AG04450 (cell line): ENCODE results near the gene EIF3B. TPM values are rescaled to one million over a fixed set of nuclear protein-coding genes. Genes with fewer than 3 reads are reported as not detected.

ENCODE experiments used
- CTCF ChIA-PET: fragments of 300-600, 350-600 bp; formaldehyde crosslinking; extraction: SDS; loops from one replicate; lab custom pipeline; 2022; ENCODE audit warnings: antibody characterized with exemption, inconsistent platforms; lab: Charles Lee
- POLR2A ChIA-PET: fragments of 350-600 bp; formaldehyde crosslinking; extraction: SDS; loops from one replicate; lab custom pipeline; 2021; ENCODE audit warnings: antibody characterized with exemption, inconsistent platforms; lab: Yijun Ruan, JAX
- DNase-seq: peaks from one replicate; pipeline ENCODE4 v3.0.0-alpha.2; 2011; ENCODE audit warnings: low read depth, low spot score
- H3K27ac ChIP-seq: one replicate; pipeline ENCODE4 v1.5.1; 2012; ENCODE audit warnings: low read depth, low read length, control low read depth
- H3K27me3 ChIP-seq: one replicate; pipeline ENCODE4 v1.6.0; 2012; ENCODE audit warnings: low read length; ENCODE audit not compliant: control insufficient read depth, insufficient read depth
- H3K4me3 ChIP-seq: 2 replicates; pipeline ENCODE4 v1.5.1; 2011; ENCODE audit warnings: mild to moderate bottlenecking, low read depth, low read length, control low read depth
- H3K9me3 ChIP-seq: 2 replicates; pipeline ENCODE4 v1.5.1; 2012; ENCODE audit warnings: low read length; ENCODE audit not compliant: control insufficient read depth, insufficient read depth
- polyA plus RNA-seq: library from polyadenylated mRNA; depleted of rRNA; stranded (reverse); fragments of >200 nt; gene quantifications from 2 replicates; pipeline ENCODE4 v1.2.3, GENCODE V29; 2011; rRNA removed
- small RNA-seq: library from RNA; depleted of rRNA; stranded (forward); fragments of <200 nt; gene quantifications from one replicate; pipeline ENCODE3, GENCODE V24; 2012; ENCODE audit warnings: low read depth; ENCODE audit not compliant: insufficient read length
- TF ChIP-seq, protein P1 (sequence below): IDR thresholded peaks from 2 replicates; pipeline ENCODE4 v1.5.1; 2011; ENCODE audit warnings: low read depth, low read length, control low read depth, inconsistent platforms

EIF3B gene
- polyA plus RNA-seq, 1 experiment, result 110 TPM

DNA sequence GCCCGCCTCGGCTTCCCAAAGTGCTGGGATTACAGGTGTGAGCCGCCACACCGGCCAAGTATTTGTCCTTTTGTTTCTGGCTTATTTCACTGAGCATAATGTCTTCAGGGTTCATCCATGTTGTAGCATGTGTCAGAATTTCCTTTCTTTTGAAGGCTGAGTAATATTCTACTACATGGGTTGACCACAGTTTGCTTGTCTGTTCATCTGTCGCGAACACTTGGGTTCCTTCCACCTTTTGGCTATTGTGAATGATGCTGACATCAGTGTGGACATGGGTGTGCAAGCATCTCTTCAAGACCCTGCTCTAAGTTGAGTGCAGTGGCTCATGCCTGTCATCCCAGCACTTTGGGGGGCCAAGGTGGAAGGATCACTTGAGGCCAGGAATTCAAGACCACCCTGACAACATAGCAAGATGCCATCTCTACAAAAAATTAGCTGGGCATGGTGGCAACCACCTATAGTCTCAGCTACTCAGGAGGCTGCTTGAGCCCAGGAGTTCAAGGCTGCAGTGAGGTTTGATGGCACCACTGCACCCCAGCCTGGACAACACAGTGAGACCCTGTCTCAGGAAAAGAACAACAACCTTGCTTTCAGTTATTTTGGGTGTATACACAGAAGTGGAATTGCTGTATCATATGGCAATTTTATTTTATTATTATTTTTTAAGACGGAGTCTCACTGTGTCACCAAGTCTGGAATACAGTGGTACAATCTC, 65.7 kb downstream of the EIF3B start:
- no peak for DNase-seq
- TF ChIP-seq, protein P1, sequence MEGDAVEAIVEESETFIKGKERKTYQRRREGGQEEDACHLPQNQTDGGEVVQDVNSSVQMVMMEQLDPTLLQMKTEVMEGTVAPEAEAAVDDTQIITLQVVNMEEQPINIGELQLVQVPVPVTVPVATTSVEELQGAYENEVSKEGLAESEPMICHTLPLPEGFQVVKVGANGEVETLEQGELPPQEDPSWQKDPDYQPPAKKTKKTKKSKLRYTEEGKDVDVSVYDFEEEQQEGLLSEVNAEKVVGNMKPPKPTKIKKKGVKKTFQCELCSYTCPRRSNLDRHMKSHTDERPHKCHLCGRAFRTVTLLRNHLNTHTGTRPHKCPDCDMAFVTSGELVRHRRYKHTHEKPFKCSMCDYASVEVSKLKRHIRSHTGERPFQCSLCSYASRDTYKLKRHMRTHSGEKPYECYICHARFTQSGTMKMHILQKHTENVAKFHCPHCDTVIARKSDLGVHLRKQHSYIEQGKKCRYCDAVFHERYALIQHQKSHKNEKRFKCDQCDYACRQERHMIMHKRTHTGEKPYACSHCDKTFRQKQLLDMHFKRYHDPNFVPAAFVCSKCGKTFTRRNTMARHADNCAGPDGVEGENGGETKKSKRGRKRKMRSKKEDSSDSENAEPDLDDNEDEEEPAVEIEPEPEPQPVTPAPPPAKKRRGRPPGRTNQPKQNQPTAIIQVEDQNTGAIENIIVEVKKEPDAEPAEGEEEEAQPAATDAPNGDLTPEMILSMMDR, result no peak
- Histone ChIP-seq H3K9me3 (no peaks in the 10 kb centered on the region), H3K27ac (no peak overlapping the region), H3K4me3 (no peak overlapping the region), H3K27me3 (no peaks in the 10 kb centered on the region)
- ChIA-PET POLR2A (interaction anchor here (0.7 kb wide), 1 partner anchor 84 kb away, joined by 4 read pairs; no protein-coding TSS in a partner anchor), CTCF (interaction anchor here (1.5 kb wide), 1 partner anchor 49 kb away, joined by 4 read pairs; no protein-coding TSS in a partner anchor)

DNA sequence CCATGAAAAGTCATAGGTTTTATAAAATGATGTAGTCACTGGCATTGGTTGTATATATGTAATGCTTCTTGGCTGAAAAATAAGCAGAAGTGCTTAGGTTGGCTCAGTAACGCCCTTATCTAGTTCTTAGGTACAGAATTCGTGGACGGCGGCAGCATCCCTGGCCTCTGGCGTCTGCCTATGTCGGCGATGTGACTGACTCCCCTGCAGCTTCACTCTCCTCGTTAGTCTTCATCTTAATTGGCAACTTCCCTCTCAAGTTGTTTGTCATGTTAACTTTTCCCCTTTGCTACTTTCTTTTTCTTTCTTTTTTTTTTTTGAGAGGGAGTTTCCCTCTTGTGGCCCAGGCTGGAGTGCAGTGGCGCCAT, 67.3 kb downstream of the EIF3B start:
- Histone ChIP-seq H3K27ac (no peak overlapping the region), H3K4me3 (no peak overlapping the region), H3K27me3 (no peaks in the 10 kb centered on the region), H3K9me3 (no peaks in the 10 kb centered on the region; the same call in 1 of the 2 replicates)
- no peak for DNase-seq
- POLR2A ChIA-PET, result no interaction called here
- CTCF ChIA-PET, result interaction anchor here (1.5 kb wide), 1 partner anchor 48 kb away, joined by 4 read pairs; no protein-coding TSS in a partner anchor
- TF ChIP-seq, protein P1, result no peak

DNA sequence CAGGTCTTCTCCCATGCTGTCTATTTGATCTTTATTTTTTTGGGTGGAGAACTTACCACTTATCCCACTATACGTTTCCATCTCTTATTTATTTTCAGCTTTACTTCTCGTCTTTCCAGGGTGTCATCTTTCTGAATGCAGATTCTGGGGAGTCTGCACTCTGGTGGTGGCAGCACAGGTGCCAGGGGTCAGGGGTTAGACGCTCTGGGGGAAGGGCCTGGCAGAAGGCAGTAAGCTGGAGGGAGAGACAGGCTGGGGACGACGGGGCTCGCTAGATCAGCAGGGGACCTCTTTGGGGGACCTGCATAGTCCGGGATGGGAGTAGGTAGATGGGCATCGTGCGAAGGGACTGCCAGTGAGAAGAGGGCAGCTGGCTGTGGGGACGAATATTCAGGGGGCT, 71.1 kb downstream of the EIF3B start:
- ChIA-PET POLR2A (interaction anchor here (0.6 kb wide), 1 partner anchor 10 kb away, joined by 3 read pairs; no protein-coding TSS in a partner anchor), CTCF (no interaction called here)
- DNase-seq, result no peak
- TF ChIP-seq, protein P1, result no peak
- Histone ChIP-seq H3K27ac (no peak overlapping the region), H3K27me3 (no peaks in the 10 kb centered on the region), H3K4me3 (no peak overlapping the region), H3K9me3 (peaks cover 2% of the 10 kb centered on the region; the same call in 1 of the 2 replicates)

Small RNAs within 50 kb of the gene (small RNA-seq; reads per million reads assigned to genes)
- gene AC004840.2, result not detected

Other genes starting within 250 kb of the EIF3B start
- gene MAD1L1, start 121.9 kb upstream of the EIF3B start, polyA plus RNA-seq, result 11.9 and 13.5 TPM in 2 replicates
- gene MRM2, start 112.6 kb upstream of the EIF3B start, polyA plus RNA-seq, result 17.7 and 18.4 TPM in 2 replicates
- gene NUDT1, start 112.6 kb upstream of the EIF3B start, polyA plus RNA-seq, result 11.5 and 15.2 TPM in 2 replicates
- 40.2 and 53.0 TPM in 2 replicates for gene SNX8, start 40.4 kb upstream of the EIF3B start, polyA plus RNA-seq
- gene CHST12, start 48.8 kb downstream of the EIF3B start, polyA plus RNA-seq, result 8.7 and 13.4 TPM in 2 replicates
- gene GRIFIN, start 121.6 kb downstream of the EIF3B start, polyA plus RNA-seq, result not detected in 2 replicates
- gene LFNG, start 164.9 kb downstream of the EIF3B start, polyA plus RNA-seq, result 1.6 and 2.4 TPM in 2 replicates
- 6.2 and 9.8 TPM in 2 replicates for gene BRAT1, start 200.7 kb downstream of the EIF3B start, polyA plus RNA-seq
- gene IQCE, start 204.2 kb downstream of the EIF3B start, polyA plus RNA-seq, result 6.8 and 8.9 TPM in 2 replicates